PC-9 (cell line): ENCODE measurements around the gene POLR1D.

Experiments used
- EZH2 ChIP-seq: fragments of 200-600 bp; sonication (generic); IDR thresholded peaks from 2 replicates; pipeline ENCODE4 v1.8.0; 2017; ENCODE audit warnings: antibody characterized with exemption, low read depth
- TF ChIP-seq, protein P1 (sequence below): fragments of 200-600 bp; sonication (generic); conservative IDR thresholded peaks from 2 replicates; pipeline ENCODE4 v1.6.1; 2017; ENCODE audit warnings: mixed run types, antibody characterized with exemption, mild to moderate bottlenecking, moderate library complexity

DNA sequence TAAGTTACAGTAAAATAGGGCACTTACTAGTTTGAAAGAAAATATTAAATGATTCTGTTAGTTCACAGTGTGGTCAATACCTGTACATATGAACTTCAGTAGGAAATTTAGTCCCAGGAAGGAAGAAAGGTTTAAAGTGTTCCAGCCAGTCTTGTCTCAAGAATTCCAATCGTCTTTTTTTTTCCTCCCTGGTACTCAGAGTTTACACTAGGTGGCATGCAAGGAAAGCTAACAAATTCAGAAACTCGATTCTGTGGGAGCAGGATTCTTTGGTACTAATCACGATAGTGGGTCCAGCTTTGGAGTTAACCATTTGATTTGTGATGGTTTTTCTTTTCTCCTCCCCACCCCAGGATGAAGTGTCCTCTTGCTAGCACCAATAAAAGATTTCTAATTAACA lies 43.6 kb downstream of the POLR1D start:
- TF ChIP-seq, protein P1, sequence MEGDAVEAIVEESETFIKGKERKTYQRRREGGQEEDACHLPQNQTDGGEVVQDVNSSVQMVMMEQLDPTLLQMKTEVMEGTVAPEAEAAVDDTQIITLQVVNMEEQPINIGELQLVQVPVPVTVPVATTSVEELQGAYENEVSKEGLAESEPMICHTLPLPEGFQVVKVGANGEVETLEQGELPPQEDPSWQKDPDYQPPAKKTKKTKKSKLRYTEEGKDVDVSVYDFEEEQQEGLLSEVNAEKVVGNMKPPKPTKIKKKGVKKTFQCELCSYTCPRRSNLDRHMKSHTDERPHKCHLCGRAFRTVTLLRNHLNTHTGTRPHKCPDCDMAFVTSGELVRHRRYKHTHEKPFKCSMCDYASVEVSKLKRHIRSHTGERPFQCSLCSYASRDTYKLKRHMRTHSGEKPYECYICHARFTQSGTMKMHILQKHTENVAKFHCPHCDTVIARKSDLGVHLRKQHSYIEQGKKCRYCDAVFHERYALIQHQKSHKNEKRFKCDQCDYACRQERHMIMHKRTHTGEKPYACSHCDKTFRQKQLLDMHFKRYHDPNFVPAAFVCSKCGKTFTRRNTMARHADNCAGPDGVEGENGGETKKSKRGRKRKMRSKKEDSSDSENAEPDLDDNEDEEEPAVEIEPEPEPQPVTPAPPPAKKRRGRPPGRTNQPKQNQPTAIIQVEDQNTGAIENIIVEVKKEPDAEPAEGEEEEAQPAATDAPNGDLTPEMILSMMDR = no peak
- no peak for TF ChIP-seq EZH2
